Measurements from ENCODE around the gene TPO. TPM values are rescaled to one million over a fixed set of nuclear protein-coding genes. Genes with fewer than 3 reads are reported as not detected.

TPO gene
- total RNA-seq, 4 donors from 2014 or later: 7.2 to 32.6 (median 16.6) TPM

DNA sequence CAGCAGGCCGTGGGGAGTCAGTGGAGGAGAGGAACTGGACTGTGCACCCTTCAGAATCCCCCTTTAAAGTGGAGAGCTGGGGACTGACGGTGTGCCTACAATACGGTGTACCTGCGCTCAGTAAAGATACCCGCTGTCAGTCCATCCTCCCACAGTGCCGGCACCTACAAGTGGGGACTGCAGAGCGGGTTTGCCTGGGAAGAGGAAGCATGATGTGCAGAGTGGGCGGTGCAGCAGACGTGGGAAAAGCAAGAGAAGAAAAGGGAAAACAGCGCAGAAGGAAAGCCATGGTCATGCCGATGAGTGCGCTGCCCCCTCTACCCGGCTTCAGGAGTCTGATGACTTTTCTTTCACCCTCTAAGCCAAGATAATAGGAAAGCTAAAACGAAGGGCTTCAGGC lies 148.0 kb downstream of the TPO start:
- TF ChIP-seq, protein P1, sequence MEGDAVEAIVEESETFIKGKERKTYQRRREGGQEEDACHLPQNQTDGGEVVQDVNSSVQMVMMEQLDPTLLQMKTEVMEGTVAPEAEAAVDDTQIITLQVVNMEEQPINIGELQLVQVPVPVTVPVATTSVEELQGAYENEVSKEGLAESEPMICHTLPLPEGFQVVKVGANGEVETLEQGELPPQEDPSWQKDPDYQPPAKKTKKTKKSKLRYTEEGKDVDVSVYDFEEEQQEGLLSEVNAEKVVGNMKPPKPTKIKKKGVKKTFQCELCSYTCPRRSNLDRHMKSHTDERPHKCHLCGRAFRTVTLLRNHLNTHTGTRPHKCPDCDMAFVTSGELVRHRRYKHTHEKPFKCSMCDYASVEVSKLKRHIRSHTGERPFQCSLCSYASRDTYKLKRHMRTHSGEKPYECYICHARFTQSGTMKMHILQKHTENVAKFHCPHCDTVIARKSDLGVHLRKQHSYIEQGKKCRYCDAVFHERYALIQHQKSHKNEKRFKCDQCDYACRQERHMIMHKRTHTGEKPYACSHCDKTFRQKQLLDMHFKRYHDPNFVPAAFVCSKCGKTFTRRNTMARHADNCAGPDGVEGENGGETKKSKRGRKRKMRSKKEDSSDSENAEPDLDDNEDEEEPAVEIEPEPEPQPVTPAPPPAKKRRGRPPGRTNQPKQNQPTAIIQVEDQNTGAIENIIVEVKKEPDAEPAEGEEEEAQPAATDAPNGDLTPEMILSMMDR (IDR thresholded peaks at IDR 0.05): no peak
- TF ChIP-seq POLR2A (IDR thresholded peaks at IDR 0.05) (no peak), EP300 (IDR thresholded peaks at IDR 0.05) (no peak)
- H3K27ac ChIP-seq: no peak overlapping the region
- 74 to 78% methylated on average over 14 of the region's 14 CpGs for WGBS, 2 donors
- H3K27me3 ChIP-seq: no peaks in the 10 kb centered on the region
- H3K9me3 ChIP-seq: no peaks in the 10 kb centered on the region
- no peaks in the 10 kb centered on the region for H3K36me3 ChIP-seq
- no peak for DNase-seq (ENCODE audit: low spot score in 2 of 2)
- peaks cover 0 to 10% (median 0%) of the 10 kb centered on the region in 4 donors for H3K4me1 ChIP-seq
- H3K4me3 ChIP-seq: no peak overlapping the region

DNA sequence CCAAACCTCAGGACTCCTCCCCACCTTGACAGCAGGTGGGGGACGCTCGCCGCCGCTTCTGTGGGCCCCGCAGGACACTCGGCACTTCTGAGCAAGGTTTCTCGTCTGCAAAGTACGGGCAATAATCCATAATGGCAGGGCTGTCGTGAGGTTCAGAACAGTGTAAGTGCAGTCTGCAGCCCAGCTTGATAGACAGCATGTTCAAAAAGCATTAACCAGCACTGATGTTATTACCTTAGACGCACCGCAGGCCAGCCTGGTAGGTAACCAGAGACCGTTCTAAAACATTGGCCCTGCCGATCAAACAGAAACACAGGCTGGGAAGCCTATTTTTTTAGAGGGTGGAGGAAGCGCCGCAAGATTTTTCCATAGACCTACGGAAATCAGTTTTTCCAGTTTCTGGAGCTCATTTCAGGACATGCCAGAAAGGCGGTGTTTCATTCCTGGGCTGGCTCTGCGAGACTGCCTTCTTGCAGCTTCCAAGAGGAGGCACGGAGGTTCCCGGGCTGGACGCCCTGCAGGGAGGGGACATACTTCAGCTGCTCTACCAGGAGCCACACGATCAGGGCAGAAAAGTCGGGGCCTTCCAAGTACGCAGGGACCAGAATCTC lies 148.7 kb downstream of the TPO start:
- WGBS, 2 donors: 72 to 78% methylated on average over 24 of the region's 24 CpGs
- Histone ChIP-seq H3K9me3 (no peaks in the 10 kb centered on the region), H3K27me3 (no peaks in the 10 kb centered on the region), H3K4me1 (peaks cover 0 to 10% (median 0%) of the 10 kb centered on the region in 4 donors), H3K36me3 (no peaks in the 10 kb centered on the region), H3K27ac (no peak overlapping the region), H3K4me3 (no peak overlapping the region)
- no peak for DNase-seq (ENCODE audit: low spot score in 2 of 2)
- no peak for TF ChIP-seq POLR2A (IDR thresholded peaks at IDR 0.05)
- TF ChIP-seq, protein P1 (IDR thresholded peaks at IDR 0.05): no peak
- TF ChIP-seq EP300 (IDR thresholded peaks at IDR 0.05): no peak

DNA sequence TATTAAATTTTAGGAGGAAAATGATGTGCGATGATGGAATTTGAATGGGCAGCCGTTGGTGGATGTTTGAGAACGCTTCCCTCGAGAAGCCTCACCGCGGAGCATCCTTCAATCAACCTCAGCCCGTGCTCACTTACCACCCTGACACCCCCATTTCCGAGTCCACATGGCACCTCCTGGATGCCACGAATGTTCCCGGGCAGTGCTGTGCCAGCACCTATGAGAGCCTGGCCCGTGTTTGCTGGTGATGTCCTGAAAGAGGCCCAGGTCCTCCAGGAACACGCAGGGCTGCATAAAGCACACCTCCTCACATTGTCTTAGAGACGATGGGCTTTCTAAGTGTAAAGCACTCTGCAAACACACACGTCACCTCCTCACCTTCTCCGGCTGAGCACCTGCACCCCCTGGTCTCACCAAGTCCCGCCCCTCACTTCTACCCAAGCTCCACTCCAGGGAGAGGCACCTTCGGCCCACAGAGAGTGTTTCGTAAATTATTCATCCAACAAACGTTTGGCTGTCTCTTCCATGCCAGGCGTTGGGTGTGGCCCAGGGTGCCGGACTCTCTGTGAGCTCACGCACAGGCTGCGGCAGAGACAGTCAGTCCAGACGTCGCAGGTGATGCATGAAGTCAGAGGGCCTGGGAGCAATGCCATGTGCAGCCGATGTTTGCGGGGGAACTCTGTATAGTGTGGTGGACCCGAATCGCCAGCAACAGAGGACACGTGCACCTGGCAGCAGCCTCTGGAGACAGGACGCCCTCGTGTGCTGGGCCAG lies 150.0 kb downstream of the TPO start:
- no peak for TF ChIP-seq EP300 (IDR thresholded peaks at IDR 0.05)
- TF ChIP-seq POLR2A (IDR thresholded peaks at IDR 0.05): no peak
- TF ChIP-seq, protein P1 (IDR thresholded peaks at IDR 0.05): no peak
- Histone ChIP-seq H3K4me3 (no peak overlapping the region), H3K36me3 (no peaks in the 10 kb centered on the region), H3K27ac (no peak overlapping the region), H3K4me1 (peaks cover 0 to 10% (median 0%) of the 10 kb centered on the region in 4 donors), H3K9me3 (no peaks in the 10 kb centered on the region), H3K27me3 (no peaks in the 10 kb centered on the region)
- WGBS, 2 donors: 88 to 89% methylated on average over 32 of the region's 32 CpGs
- no peak for DNase-seq (ENCODE audit: low spot score in 2 of 2)

DNA sequence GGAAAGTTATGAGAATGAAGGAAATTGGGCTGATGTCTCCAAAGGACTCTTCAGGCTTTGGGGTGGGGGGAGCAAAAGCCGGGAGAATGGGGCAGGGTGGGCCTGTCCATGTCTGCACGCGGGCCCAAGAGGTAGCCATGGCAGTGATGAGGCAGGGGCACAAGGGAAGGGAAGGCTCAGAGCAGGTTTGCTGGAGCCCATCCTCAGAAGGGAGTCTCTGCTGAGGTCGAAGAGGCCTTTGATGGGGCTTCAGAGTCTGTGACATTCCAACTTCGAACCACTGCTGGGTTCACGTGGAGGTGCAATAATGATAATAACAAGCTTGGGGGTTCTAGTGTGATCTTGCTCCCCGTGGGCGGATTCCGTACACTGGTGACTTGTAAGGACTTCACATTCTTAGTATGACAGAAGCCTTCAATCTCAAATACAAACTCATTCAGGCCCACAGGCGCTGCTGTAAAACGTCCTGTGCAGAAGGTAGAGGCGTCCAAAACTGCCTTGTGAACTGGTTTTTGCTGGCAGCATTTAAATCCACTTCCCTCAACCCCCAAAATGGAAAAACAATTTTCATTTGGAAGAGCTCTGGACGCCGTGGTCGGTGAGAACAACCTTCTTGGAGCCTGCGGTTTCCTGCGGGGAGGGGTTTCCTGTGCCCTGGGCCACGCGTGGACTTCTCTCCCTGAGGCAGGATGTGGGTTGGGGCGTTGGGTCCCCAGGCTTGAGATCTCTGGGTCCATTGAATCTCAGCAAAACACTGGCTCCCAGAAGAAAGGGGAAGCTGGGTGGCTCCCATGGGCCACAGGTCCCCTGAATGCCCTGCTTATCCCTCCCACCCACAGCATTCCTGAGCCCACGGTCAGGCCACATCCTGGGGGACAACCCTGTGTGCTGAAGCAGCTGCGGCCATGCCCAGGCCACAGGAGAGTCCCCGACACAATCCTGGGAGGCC lies 151.0 kb downstream of the TPO start:
- WGBS, 2 donors: 68 to 70% methylated on average over 22 to 23 of the region's 23 CpGs

More for the DNA sequence above, 151.0 kb downstream of the TPO start:
- no peak overlapping the region for H3K27ac ChIP-seq
- peaks cover 0 to 10% (median 0%) of the 10 kb centered on the region in 4 donors for H3K4me1 ChIP-seq
- no peaks in the 10 kb centered on the region for H3K36me3 ChIP-seq
- no peak for DNase-seq (ENCODE audit: low spot score in 2 of 2)
- TF ChIP-seq, protein P1 (IDR thresholded peaks at IDR 0.05): no peak
- TF ChIP-seq POLR2A (IDR thresholded peaks at IDR 0.05) (no peak), EP300 (IDR thresholded peaks at IDR 0.05) (no peak)
- H3K4me3 ChIP-seq: no peak overlapping the region
- H3K27me3 ChIP-seq: no peaks in the 10 kb centered on the region
- no peaks in the 10 kb centered on the region for H3K9me3 ChIP-seq
